GM23248 (cell line): ENCODE results near the gene GAK. TPM values are rescaled to one million over a fixed set of nuclear protein-coding genes. Genes with fewer than 3 reads are reported as not detected.
"Not testable (repeated sequence)": the region's sequence is repeated elsewhere in the genome, so short reads cannot be mapped to it uniquely, and the experiment has no call there.

Experiments
- DNase-seq: peaks from one replicate; pipeline ENCODE4 v3.0.0-alpha.2; 2015
- H2AFZ ChIP-seq: fragments of 200-600 bp; sonication (generic); 2 replicates; pipeline ENCODE4 v1.6.1; 2016; ENCODE audit warnings: antibody characterized with exemption
- H3F3A ChIP-seq: fragments of 200-600 bp; sonication (generic); 2 replicates; pipeline ENCODE4 v1.6.1; 2016; ENCODE audit warnings: mild to moderate bottlenecking, antibody characterized with exemption, mixed run types; ENCODE audit not compliant: insufficient read depth
- H3K27ac ChIP-seq: fragments of 200-600 bp; sonication (generic); 2 replicates; pipeline ENCODE4 v1.5.1; 2016; ENCODE audit warnings: mild to moderate bottlenecking
- H3K27me3 ChIP-seq: fragments of 200-600 bp; sonication (generic); replicated peaks from 2 replicates; pipeline ENCODE4 v1.6.1; 2016; ENCODE audit warnings: mild to moderate bottlenecking; ENCODE audit not compliant: insufficient read depth
- H3K36me3 ChIP-seq: fragments of 200-600 bp; sonication (generic); 2 replicates; pipeline ENCODE4 v1.6.1; 2016; ENCODE audit warnings: low read depth, mild to moderate bottlenecking
- H3K4me1 ChIP-seq: fragments of 200-600 bp; sonication (generic); 2 replicates; pipeline ENCODE4 v1.6.1; 2016; ENCODE audit warnings: mild to moderate bottlenecking; ENCODE audit not compliant: insufficient read depth
- H3K4me2 ChIP-seq: fragments of 200-600 bp; sonication (generic); one replicate; pipeline ENCODE4 v1.6.1; 2016; ENCODE audit warnings: mild to moderate bottlenecking; ENCODE audit not compliant: unreplicated experiment
- H3K4me3 ChIP-seq: fragments of 200-600 bp; sonication (generic); 2 replicates; pipeline ENCODE4 v1.5.1; 2016; ENCODE audit warnings: mild to moderate bottlenecking
- H3K79me2 ChIP-seq: fragments of 200-600 bp; sonication (generic); 2 replicates; pipeline ENCODE4 v1.6.1; 2016; ENCODE audit warnings: mild to moderate bottlenecking; ENCODE audit not compliant: insufficient read depth
- H3K9ac ChIP-seq: fragments of 200-600 bp; sonication (generic); 2 replicates; pipeline ENCODE4 v1.6.1; 2016; ENCODE audit warnings: mild to moderate bottlenecking
- H3K9me2 ChIP-seq: fragments of 200-600 bp; sonication (generic); 2 replicates; pipeline ENCODE4 v1.6.1; 2016; ENCODE audit warnings: mixed run types, mild to moderate bottlenecking, moderate library complexity; ENCODE audit not compliant: insufficient read depth
- H3K9me3 ChIP-seq: fragments of 200-600 bp; sonication (generic); one replicate; pipeline ENCODE4 v1.6.1; 2017; ENCODE audit warnings: low read depth
- H4K20me1 ChIP-seq: fragments of 200-600 bp; sonication (generic); 2 replicates; pipeline ENCODE4 v1.6.0; 2016; ENCODE audit not compliant: insufficient read depth
- EZH2 ChIP-seq: fragments of 200-600 bp; sonication (generic); IDR thresholded peaks from 2 replicates; pipeline ENCODE4 v1.6.1; 2018; ENCODE audit warnings: antibody characterized with exemption, mild to moderate bottlenecking; ENCODE audit not compliant: insufficient read depth, poor library complexity, severe bottlenecking
- EZH2phosphoT487 ChIP-seq: fragments of 200-600 bp; sonication (generic); IDR thresholded peaks from 2 replicates; pipeline ENCODE4 v1.6.1; 2018; ENCODE audit warnings: antibody characterized with exemption, moderate library complexity, mild to moderate bottlenecking, low read depth; ENCODE audit not compliant: insufficient read depth
- WGBS, 2 experiments: methylation state at CpG; one replicate each; pipeline ENCODE4 v1.1.6; 2015 to 2017; ENCODE audit warnings: low lambda C conversion rate in 2 of 2, low coverage in 1 of 2; ENCODE audit errors: missing lambda C conversion rate in 2 of 2; 5-methylcytosine and 5-hydroxymethylcytosine counted together
- in situ Hi-C: fragments of 300-500 bp; cut with MboI; formaldehyde crosslinking; loops from 2 replicates; pipeline ENCODE4 v1.15.0; 2020
- polyA plus RNA-seq: library from polyadenylated mRNA; unstranded; fragments of >200 nt; fragmentation: Nextera tagmentation; extraction: Ambion mirVana; gene quantifications from 2 replicates; pipeline ENCODE4 v1.2.1, GENCODE V29; 2016
- total RNA-seq: library from RNA; depleted of rRNA; stranded (reverse); fragments of >200 nt; shearing (Covaris generic); gene quantifications from 2 replicates; pipeline ENCODE4 v1.2.3, GENCODE V29; 2014

The GAK gene
- total and polyA plus RNA-seq, 2 experiments from 2014 or later = 41.1 to 86.7 TPM

GRCh38 chr4:947491-947971 is 15.4 kb upstream of the GAK start:
- no peaks in the 10 kb centered on the region for H3K79me2 ChIP-seq
- 95 to 96% methylated on average over 14 to 19 of the region's 19 CpGs for WGBS, 2 experiments
- H3K4me2 ChIP-seq = no peak overlapping the region
- no peaks in the 10 kb centered on the region for H3K27me3 ChIP-seq
- no peaks in the 10 kb centered on the region for H3K9me3 ChIP-seq
- no peak for TF ChIP-seq EZH2
- no peak for TF ChIP-seq EZH2phosphoT487
- DNase-seq = no peak
- no peak overlapping the region for H3K9ac ChIP-seq
- no peak overlapping the region for H2AFZ ChIP-seq
- in situ Hi-C loops = no loop called here
- no peaks in the 10 kb centered on the region for H4K20me1 ChIP-seq
- no peaks in the 10 kb centered on the region for H3K4me1 ChIP-seq
- H3K4me3 ChIP-seq = no peak overlapping the region
- H3K9me2 ChIP-seq = no peaks in the 10 kb centered on the region
- H3K36me3 ChIP-seq = no peaks in the 10 kb centered on the region
- no peak overlapping the region for H3K27ac ChIP-seq
- H3F3A ChIP-seq = no peaks in the 10 kb centered on the region

DNA sequence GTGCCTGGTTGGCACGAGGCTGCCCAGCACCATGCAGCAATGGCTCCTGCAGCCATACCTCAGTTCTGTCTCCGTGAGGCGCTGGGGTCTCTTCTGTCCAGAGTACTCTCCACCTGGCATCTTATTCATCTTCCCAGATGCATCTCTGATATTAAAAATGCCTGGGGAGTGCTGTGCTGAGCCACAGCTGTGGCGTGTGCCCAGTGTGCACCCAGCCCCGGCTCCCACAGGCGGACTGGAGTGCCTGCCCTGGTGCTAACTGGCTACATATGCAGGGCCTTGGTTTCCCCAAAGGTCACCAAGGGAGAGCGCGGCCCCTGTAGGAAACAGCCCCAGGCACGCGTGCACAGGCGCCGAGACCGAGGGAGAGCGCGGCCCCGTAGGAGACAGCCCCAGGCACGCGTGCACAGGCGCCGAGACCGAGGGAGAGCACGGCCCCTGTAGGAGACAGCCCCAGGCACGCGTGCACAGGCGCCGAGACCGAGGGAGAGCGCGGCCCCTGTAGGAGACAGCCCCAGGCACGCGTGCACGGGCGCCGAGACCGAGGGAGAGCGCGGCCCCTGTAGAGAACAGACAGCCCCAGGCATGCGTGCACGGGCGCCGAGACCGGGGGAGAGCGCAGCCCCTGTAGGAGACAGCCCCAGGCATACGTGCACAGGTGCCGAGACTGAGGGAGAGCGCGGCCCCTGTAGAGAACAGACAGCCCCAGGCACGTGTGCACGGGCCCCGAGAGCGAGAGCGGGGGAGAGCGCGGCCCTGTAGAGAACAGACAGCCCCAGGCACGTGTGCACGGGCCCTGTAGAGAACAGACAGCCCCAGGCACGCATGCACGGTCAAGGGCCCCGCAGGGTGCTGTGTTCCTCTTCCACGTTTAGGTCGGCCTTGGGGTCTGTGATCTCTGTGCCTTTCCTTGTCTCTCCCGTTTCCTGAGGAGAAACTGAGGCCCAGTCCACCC is 14.7 kb upstream of the GAK start:
- 92% methylated on average over 19 to 62 of the region's 62 CpGs for WGBS, 2 experiments
- Histone ChIP-seq H3K4me1 (no peaks in the 10 kb centered on the region), H2AFZ (no peak overlapping the region), H3K9ac (no peak overlapping the region), H3K27ac (no peak overlapping the region), H3K9me2 (no peaks in the 10 kb centered on the region), H3K9me3 (no peaks in the 10 kb centered on the region), H3K4me3 (no peak overlapping the region), H3K27me3 (no peaks in the 10 kb centered on the region), H3F3A (no peaks in the 10 kb centered on the region), H3K79me2 (no peaks in the 10 kb centered on the region), H3K36me3 (no peaks in the 10 kb centered on the region), H4K20me1 (no peaks in the 10 kb centered on the region), H3K4me2 (no peak overlapping the region)
- in situ Hi-C loops = no loop called here
- no peak for DNase-seq
- TF ChIP-seq EZH2 = no peak
- TF ChIP-seq EZH2phosphoT487 = no peak

- no peaks in the 10 kb centered on the region for H3K27me3 ChIP-seq
Observed at GRCh38 chr4:946103-946450, 14.0 kb upstream of the GAK start.

GRCh38 chr4:945274-946102 is 13.4 kb upstream of the GAK start:
- Histone ChIP-seq H3K9ac (no peak overlapping the region), H3K9me3 (no peaks in the 10 kb centered on the region), H2AFZ (no peak overlapping the region), H3K27me3 (no peaks in the 10 kb centered on the region), H3K4me3 (no peak overlapping the region), H3K36me3 (no peaks in the 10 kb centered on the region), H3K9me2 (no peaks in the 10 kb centered on the region), H4K20me1 (no peaks in the 10 kb centered on the region), H3K4me2 (no peak overlapping the region), H3F3A (no peaks in the 10 kb centered on the region), H3K27ac (no peak overlapping the region), H3K79me2 (no peaks in the 10 kb centered on the region), H3K4me1 (no peaks in the 10 kb centered on the region)
- WGBS, 2 experiments = 73 to 78% methylated on average over 28 of the region's 28 CpGs
- no peak for DNase-seq
- in situ Hi-C loops = no loop called here
- TF ChIP-seq EZH2 (no peak), EZH2phosphoT487 (no peak)

More at GRCh38 chr4:946103-946450, 14.0 kb upstream of the GAK start:
- Histone ChIP-seq H3K9ac (no peak overlapping the region), H3K9me2 (no peaks in the 10 kb centered on the region), H2AFZ (no peak overlapping the region), H3K79me2 (no peaks in the 10 kb centered on the region), H3K27ac (no peak overlapping the region), H3K4me2 (no peak overlapping the region), H3K9me3 (no peaks in the 10 kb centered on the region), H3K4me3 (no peak overlapping the region), H4K20me1 (no peaks in the 10 kb centered on the region), H3F3A (no peaks in the 10 kb centered on the region), H3K36me3 (no peaks in the 10 kb centered on the region), H3K4me1 (no peaks in the 10 kb centered on the region)
- in situ Hi-C loops = no loop called here
- no peak for DNase-seq
- 79 to 82% methylated on average over 8 to 9 of the region's 9 CpGs for WGBS, 2 experiments
- TF ChIP-seq EZH2 (no peak), EZH2phosphoT487 (no peak)

GRCh38 chr4:939508-939907 is 7.4 kb upstream of the GAK start:
- H3F3A ChIP-seq, H3K36me3 ChIP-seq, H3K9ac ChIP-seq, H3K27ac ChIP-seq, in situ Hi-C loops, H3K4me3 ChIP-seq, DNase-seq, H2AFZ ChIP-seq, H4K20me1 ChIP-seq, H3K27me3 ChIP-seq, H3K9me2 ChIP-seq, H3K9me3 ChIP-seq, H3K4me1 ChIP-seq, H3K4me2 ChIP-seq: not testable (repeated sequence)
- H3K79me2 ChIP-seq = peaks cover 14% of the 10 kb centered on the region
- WGBS, 2 experiments = 68 to 72% methylated on average over 4 of the region's 4 CpGs
